Measurements from ENCODE around the gene NHS. TPM values are rescaled to one million over a fixed set of nuclear protein-coding genes. Genes with fewer than 3 reads are reported as not detected.
A peak's percentile ranks its signal among the peaks of the same experiment; 100 is the strongest.

The NHS gene
- total and polyA plus RNA-seq, 2 of the 13 experiments (the other 11 are each of a cell fraction or from before 2014, with no cell fraction given): 0.02 TPM; not detected in 1

- TF ChIP-seq ZNF296 (CRISPR knock-in tag; conservative IDR thresholded peaks at IDR 0.05) (no peak), LCORL (IDR thresholded peaks at IDR 0.05) (no peak), LCORL (CRISPR knock-in tag; IDR thresholded peaks at IDR 0.05) (no peak), FOXC1 (CRISPR knock-in tag; IDR thresholded peaks at IDR 0.05; ENCODE audit: borderline replicate concordance) (no peak), SIX1 (CRISPR knock-in tag; IDR thresholded peaks at IDR 0.05; ENCODE audit: borderline replicate concordance) (peak; percentile 43; the same call in 1 of the 2 replicates), SALL1 (CRISPR knock-in tag; IDR thresholded peaks at IDR 0.05) (peak; percentile 31; the same call in 1 of the 2 replicates), NCOA5 (CRISPR knock-in tag; IDR thresholded peaks at IDR 0.05) (no peak)
- TF ChIP-seq, protein P1, sequence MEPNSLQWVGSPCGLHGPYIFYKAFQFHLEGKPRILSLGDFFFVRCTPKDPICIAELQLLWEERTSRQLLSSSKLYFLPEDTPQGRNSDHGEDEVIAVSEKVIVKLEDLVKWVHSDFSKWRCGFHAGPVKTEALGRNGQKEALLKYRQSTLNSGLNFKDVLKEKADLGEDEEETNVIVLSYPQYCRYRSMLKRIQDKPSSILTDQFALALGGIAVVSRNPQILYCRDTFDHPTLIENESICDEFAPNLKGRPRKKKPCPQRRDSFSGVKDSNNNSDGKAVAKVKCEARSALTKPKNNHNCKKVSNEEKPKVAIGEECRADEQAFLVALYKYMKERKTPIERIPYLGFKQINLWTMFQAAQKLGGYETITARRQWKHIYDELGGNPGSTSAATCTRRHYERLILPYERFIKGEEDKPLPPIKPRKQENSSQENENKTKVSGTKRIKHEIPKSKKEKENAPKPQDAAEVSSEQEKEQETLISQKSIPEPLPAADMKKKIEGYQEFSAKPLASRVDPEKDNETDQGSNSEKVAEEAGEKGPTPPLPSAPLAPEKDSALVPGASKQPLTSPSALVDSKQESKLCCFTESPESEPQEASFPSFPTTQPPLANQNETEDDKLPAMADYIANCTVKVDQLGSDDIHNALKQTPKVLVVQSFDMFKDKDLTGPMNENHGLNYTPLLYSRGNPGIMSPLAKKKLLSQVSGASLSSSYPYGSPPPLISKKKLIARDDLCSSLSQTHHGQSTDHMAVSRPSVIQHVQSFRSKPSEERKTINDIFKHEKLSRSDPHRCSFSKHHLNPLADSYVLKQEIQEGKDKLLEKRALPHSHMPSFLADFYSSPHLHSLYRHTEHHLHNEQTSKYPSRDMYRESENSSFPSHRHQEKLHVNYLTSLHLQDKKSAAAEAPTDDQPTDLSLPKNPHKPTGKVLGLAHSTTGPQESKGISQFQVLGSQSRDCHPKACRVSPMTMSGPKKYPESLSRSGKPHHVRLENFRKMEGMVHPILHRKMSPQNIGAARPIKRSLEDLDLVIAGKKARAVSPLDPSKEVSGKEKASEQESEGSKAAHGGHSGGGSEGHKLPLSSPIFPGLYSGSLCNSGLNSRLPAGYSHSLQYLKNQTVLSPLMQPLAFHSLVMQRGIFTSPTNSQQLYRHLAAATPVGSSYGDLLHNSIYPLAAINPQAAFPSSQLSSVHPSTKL (CRISPR knock-in tag; IDR thresholded peaks at IDR 0.05): peak; percentile 21; the same call in 1 of the 2 replicates
Measured at GRCh38 chrX:17613979-17614588, 239.1 kb downstream of the NHS start (continued).

- H3K9ac ChIP-seq (ENCODE audit: insufficient read depth, low read depth, low read length): no peak overlapping the region
- H3K4me2 ChIP-seq (ENCODE audit: low read depth, low read length): no peak overlapping the region
- peaks cover 11% of the 10 kb centered on the region; the same call in 1 of the 2 replicates for H3K4me1 ChIP-seq (ENCODE audit: insufficient read depth, low read length)
- no peaks in the 10 kb centered on the region for H3K36me3 ChIP-seq (replicated peaks in 1 of 2; ENCODE audit: control insufficient read depth in 1 of 2, insufficient read depth in 2 of 2, low read length in 2 of 2)
- 25% methylated on average over 6 of the region's 9 CpGs for WGBS (ENCODE audit: low lambda C conversion rate)
- no peak overlapping the region for H3K4me3 ChIP-seq (replicated peaks in 1 of 3; ENCODE audit: insufficient read depth in 1 of 3, low read depth in 2 of 3, low read length in 3 of 3)
- POLR2A ChIA-PET: no interaction called here
- H3K27me3 ChIP-seq (ENCODE audit: control insufficient read depth in 1 of 2, insufficient read depth in 2 of 2, low read length in 2 of 2): no peaks in the 10 kb centered on the region
- CTCF ChIA-PET (ENCODE audit: low intra/inter-chr PET ratio, low total read pairs): no interaction called here
- in situ Hi-C loops (cut with HindIII; ENCODE audit: extremely low pct_ligation_motif_present, low pct_unique_long_range_greater_than_20kb) (no loop called here), intact Hi-C loops (cut with micrococcal nuclease; ENCODE audit: unreplicated experiment) (no loop called here)
- no peaks in the 10 kb centered on the region for H4K20me1 ChIP-seq (ENCODE audit: insufficient read depth, low read length)
- FAIRE-seq: no peak
- no peak for DNase-seq (ENCODE audit: low spot score)
- BruUV-seq (replicated peaks): no TSS peak
- H3K9me3 ChIP-seq (ENCODE audit: low read length): no peaks in the 10 kb centered on the region
- H3K79me2 ChIP-seq (ENCODE audit: insufficient read depth, low read length): no peaks in the 10 kb centered on the region
- no peak for ATAC-seq
- no peak overlapping the region for H3K27ac ChIP-seq (ENCODE audit: extremely low read length, insufficient read depth, low read length)
- no peak overlapping the region for H2AFZ ChIP-seq (ENCODE audit: low read length)
- TF ChIP-seq ZNF501 (CRISPR knock-in tag; IDR thresholded peaks at IDR 0.05) (no peak), MAFG (CRISPR knock-in tag; IDR thresholded peaks at IDR 0.05) (no peak), ZFX (CRISPR knock-in tag; IDR thresholded peaks at IDR 0.05; ENCODE audit: low read depth) (no peak), NR2F1 (CRISPR knock-in tag; IDR thresholded peaks at IDR 0.05) (no peak), ATM (IDR thresholded peaks at IDR 0.05; ENCODE audit: borderline replicate concordance) (no peak), ZNF678 (CRISPR knock-in tag; IDR thresholded peaks at IDR 0.05) (no peak), ZBED4 (CRISPR knock-in tag; IDR thresholded peaks at IDR 0.05; ENCODE audit: borderline replicate concordance) (no peak), ZNF879 (CRISPR knock-in tag; IDR thresholded peaks at IDR 0.05) (no peak), ZNF749 (CRISPR knock-in tag; IDR thresholded peaks at IDR 0.05; ENCODE audit: borderline replicate concordance) (no peak)
Measured at GRCh38 chrX:17616936-17617335, 241.9 kb downstream of the NHS start.
